HG02759 (cell line): ENCODE results near the gene KCNQ1.

ENCODE experiments used
- ATAC-seq: cut with Tn5 transposase; IDR thresholded peaks from one replicate; pipeline ENCODE4 v1.9.1; 2021; ENCODE audit warnings: mild to moderate bottlenecking, moderate library complexity; ENCODE audit not compliant: unreplicated experiment

The KCNQ1 gene

GRCh38 chr11:2575591-2576051 lies 130.8 kb downstream of the KCNQ1 start:
- no peak for ATAC-seq

- ATAC-seq: no peak
Measured at GRCh38 chr11:2576111-2576510, 131.3 kb downstream of the KCNQ1 start.

- no peak for ATAC-seq
Measured at GRCh38 chr11:2576549-2576948, 131.7 kb downstream of the KCNQ1 start.

DNA sequence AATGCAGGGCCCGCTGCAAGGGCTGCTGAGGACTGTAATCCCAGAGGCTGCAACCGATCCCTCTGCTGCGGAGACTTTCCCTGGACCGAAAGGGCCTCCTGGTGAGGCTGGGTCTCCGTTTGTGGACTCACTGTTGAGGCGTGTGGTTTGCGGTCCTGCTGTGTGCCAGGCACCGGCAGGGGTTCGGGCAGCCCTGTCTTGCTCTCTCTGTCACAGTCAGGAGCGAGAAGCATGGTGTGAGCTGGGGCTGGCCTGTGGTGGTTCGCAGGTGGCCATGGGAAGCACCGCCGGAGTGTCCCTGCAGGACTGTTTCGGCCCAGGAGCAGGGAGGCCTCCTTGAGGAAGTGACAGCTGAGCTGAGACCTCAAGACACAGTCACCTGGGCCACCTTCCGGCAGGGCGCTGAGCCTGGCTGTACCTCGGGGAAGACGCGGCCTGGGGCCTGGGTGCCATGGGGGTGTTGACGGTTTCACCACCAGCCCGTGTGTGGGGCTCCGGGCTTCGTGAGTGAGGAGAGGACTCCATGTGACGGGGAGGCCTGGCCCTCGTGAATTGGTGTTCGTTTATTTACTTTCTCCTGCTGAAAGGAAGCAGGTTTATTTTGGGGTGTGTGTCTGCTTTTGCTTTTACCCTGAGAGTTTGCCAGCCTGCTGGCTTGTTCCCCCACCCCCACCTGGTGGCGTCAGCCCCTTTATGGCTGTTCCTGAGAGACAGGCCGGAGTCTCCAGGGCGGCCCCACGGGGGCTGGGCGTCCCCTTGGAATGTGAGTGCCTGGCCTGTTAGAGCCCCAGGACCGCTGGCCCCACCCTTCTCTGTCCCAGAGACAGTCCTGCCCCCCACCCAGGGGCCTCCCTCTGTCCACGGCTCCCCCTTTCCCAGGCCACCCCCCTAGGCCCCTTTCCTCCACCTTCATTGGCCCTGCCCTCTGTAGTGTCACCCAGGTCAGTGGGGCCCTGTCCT lies 132.5 kb downstream of the KCNQ1 start:
- ATAC-seq: no peak

GRCh38 chr11:2577991-2578928 lies 133.5 kb downstream of the KCNQ1 start:
- ATAC-seq: no peak

DNA sequence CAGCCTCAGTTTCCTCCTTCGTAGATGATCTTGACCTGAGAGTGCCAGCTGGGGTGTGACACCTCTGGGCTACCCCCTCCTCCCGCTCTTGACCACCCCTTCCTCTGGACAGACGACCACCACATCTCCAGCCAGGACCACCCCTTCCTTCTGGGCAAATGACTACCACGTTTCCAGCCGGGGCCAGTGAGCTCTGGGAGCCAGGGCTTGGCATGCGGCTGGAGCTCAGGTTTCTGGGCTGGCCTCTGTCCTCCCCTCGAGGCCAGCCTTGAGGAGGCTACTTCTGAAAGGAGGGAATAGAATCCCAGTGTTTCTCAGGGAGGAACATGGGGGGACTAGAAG lies 134.1 kb downstream of the KCNQ1 start:
- ATAC-seq: no peak

DNA sequence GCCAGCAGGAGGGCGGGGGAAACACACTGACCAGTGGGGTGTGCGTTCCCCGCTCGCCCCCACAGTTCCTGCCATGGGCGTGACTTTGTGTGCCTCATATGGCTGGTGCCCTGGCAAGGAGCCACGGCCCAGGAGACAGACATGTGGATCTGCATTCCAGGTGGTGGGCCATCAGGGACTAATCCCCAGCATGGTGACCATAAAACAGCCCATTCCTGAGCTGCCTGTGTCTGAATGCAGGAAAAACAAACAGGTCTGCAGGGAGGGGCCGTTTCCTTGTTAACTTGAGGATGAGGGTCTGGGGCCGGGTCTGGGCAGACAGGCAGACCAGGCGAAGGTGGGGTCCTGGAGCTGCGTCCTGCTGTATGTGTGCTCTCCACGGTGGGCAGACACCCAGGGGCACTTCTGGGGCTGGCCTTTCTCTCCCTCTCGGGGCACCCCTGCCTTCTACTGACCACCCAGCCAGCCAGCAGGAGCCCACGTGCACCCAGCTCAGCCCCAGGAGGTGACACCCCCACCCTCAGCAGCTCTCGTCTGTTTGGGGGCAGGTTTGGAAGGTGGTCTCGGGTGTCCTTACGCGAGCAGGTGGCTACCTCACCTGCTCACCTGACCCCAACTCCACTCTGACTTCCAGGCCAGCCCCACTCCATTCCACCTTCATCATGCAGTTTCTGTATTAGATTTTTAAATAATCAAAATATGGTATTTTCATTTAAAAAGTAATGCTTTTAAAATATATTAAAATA lies 134.7 kb downstream of the KCNQ1 start:
- no peak for ATAC-seq

- ATAC-seq: no peak
Measured at GRCh38 chr11:2580061-2580421, 135.2 kb downstream of the KCNQ1 start.

GRCh38 chr11:2580571-2581001 lies 135.8 kb downstream of the KCNQ1 start:
- no peak for ATAC-seq

GRCh38 chr11:2581151-2581930 lies 136.5 kb downstream of the KCNQ1 start:
- no peak for ATAC-seq

DNA sequence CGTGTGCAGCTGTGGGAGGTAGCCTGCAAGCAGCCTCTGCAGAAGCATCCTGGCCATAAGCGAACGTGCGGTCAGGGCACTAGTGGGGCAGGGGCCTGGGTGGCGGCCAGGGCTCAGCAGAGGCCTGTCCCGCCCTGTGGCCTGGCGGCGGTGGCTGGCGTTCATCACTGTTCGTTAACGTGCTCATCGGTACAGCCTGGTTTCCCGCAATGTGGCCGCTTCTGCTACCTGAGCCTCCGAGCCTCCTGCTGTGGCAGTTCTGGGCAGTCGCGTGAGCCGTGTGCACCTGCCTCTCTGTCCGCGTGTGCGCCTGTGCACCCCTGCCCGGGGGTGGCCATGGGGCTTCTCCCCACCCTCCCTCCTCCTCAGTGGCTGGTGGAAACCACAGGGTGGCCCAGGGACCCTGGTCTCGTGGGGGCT lies 137.1 kb downstream of the KCNQ1 start:
- no peak for ATAC-seq

DNA sequence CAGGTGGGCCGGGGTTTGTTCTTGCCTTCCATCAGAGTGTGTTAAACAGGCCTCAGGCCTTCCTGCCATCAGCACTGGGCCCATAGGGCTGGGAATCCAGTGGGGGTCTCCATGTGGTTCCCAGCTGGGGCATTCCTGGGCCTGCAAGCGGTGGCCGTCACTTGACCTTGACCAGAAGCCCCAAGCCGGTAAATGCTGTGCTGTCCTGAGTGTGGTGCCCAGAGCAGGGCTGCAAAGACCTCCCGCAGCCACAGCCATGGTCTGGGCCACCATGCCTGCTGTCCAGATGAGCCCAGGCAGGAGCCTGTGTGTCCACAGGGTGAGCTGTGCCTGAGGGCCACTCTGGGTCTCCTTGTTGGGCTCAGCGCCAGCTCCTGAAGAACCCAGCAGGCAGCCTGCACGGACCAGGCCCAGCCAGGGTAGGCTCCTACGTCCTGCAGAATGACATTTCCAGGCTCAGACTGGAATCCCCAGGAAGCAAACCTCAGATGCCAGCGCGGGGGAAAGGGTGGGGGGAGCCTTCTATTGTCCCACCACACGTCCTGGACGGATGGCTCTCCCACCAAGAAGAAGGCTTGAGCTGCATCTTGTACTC lies 137.6 kb downstream of the KCNQ1 start:
- no peak for ATAC-seq

DNA sequence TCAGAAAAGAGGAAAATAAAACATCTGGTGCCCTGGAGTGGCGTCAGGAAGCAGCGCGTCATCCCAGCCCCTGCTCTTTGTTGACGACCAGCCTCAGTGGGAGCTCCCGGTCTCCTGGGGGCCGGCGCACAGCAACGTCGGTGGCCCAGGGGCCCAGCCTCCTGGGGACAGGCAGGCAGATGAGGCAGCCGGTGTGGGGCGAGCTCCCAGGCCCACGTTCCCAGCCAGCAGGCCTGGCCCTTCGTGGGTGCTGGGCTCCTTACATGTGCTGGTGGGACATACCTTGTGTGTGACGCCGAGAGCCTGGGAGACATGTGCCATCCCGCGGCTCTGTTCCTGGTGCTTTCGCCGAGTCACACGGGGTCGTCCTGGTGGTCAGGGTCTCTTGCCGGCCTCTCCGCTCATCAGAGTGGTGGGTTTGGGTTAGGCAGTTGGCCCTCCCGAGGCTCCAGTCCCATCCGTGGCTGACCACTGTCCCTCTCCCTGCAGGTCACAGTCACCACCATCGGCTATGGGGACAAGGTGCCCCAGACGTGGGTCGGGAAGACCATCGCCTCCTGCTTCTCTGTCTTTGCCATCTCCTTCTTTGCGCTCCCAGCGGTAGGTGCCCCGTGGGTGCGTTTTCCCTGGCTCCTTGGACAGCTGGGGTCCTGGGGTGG lies 138.3 kb downstream of the KCNQ1 start:
- no peak for ATAC-seq

DNA sequence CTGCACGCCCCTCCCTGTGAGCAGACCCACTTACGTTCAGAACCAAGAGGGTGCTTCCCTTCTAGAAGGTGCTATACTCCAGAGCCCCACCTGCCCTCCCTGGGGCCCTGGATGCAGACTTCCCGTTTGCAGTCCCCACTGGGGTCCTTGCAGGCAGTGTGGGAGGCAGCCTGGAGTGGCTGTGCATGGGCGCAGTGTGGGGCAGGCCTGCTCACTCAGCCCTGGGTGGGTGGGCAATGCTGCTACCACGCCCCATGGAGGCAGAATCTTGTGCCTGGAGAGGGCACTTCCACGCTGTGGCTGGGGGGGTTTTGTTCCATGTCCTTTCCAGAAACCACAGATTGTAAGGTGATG lies 138.8 kb downstream of the KCNQ1 start:
- no peak for ATAC-seq

- no peak for ATAC-seq
Measured at GRCh38 chr11:2584434-2584811, 139.6 kb downstream of the KCNQ1 start.

- ATAC-seq: no peak
Measured at GRCh38 chr11:2584812-2585565, 140.2 kb downstream of the KCNQ1 start.

GRCh38 chr11:2585566-2586086 lies 140.8 kb downstream of the KCNQ1 start:
- no peak for ATAC-seq

- no peak for ATAC-seq
Measured at GRCh38 chr11:2586087-2586792, 141.4 kb downstream of the KCNQ1 start.
